HL-60/S4 (cell line): ENCODE results near the gene CALHM2.

Experiments used
- in situ Hi-C: fragments of 300-500 bp; cut with MboI; formaldehyde crosslinking; loops from 2 replicates; pipeline ENCODE4 v1.14.3; 2022; ENCODE audit warnings: low sequenced_read_pairs

CALHM2 gene

DNA sequence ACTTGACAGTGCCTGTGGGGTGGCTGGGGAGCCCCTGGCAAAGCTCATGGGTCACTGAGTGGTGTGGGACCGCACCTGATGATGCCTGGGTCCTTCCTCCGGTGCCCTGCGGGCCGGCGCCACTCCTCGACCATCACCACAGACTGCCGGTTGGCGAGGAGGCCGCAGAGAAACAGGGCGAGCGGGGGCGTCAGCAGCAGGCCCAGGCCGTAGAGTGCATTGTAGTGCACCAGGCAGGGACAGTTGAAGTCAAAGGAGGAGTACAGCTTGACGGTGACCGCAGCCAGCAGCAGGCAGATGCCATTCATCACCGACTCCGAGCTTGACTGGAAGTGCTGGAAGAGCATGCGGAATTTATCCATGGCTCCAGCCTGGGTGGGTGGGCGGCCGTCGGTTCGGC lies 26.5 kb upstream of the CALHM2 start:
- in situ Hi-C loops = loop anchor here (25.0 kb wide), 1 partner anchor 566 kb away; the partner anchor contains the start of gene CNNM2

DNA sequence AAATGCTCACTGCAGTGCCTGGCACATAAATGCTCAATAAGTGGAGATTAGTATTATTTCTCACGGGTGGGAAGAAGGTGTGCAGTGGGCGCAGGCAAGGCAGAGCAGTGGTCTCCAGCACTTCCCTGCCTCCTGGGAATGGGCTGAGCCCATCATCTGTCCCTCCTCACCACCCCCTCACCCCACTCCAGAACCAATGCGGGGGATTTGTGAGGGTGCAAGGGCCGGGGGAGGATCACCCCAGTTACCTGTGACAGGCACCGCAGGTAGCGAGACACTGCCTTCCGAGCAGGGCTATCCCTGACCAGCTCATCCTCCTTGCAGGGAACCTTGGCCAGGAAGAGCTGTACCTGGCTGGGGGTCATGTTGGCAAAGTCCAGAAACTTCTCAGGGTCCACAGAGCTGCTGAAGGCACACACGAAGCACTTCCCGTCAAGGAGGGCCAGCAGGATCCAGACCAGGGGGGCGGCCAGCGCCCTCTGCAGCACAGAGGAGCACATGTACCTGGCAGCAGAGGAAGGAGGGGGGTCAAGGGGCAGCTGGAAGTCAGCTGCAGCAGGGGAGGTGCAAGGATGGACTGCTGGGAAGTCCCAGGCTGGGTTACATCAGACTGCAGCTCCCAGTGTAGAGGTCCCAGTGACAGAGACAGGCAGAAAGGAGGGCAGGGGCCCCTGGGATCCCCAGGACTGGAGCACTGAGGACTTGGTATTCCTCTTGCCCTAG lies 24.0 kb upstream of the CALHM2 start:
- in situ Hi-C loops = loop anchor here (25.0 kb wide), 1 partner anchor 564 kb away; the partner anchor contains the start of gene CNNM2

DNA sequence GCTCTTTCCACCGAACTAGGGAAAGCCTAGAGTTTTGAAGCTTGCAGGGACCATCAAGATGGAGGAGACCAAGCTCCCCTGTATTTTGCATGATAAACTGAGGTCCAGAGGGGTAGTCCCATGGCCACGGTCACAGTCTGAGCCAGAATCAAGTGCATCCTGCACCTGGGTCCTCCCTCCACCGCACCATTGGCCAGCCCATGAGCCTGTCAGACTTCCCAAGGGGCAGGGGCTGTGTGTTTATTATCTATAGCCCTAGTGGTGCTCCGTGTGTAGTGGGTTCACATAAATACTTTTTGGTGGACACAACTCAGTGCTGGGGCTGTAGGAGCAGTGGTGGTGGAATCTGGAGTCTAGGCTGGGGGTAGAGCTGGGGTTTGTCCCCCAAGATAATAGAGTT lies 23.3 kb upstream of the CALHM2 start:
- in situ Hi-C loops = loop anchor here (25.0 kb wide), 1 partner anchor 563 kb away; the partner anchor contains the start of gene CNNM2

DNA sequence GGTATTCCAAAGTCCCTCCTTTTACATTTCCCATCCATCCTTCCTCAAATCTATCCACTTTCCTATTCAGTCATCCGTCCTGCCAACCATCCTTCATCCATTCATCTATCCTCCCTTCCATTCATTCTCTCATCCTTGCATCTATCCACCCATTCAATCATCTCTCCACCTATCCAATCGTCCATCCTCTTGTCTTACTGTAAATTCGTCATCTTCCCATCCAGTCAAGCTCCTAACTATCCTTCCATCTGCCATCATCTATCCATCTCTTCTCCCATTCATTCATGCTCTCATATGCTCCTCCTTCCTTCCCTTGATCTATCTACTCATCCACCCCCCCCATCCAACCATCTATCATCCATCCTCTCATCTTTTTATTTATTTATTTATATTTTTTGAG lies 21.9 kb upstream of the CALHM2 start:
- in situ Hi-C loops = no loop called here

DNA sequence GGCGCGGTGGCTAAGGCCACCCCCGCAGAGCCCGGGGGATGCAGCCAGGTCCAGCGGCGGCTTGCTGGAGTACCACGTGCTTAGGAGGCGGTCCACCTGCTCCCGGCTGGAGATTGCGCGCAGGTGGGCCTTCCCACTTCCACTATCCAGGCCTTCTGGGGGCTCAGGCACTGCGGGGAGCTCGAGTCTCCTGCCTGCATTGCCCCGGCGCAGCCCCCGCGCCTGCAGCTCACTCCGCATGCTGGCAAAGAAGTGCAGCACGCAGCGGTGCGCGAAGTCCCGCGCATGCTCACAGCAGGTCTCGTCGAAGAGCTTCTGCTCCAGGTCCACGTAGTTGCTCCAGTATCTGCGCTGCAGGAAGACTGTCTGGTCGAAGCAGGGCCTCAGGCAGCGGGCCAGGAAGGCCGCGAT lies 21.1 kb upstream of the CALHM2 start:
- in situ Hi-C loops = no loop called here

DNA sequence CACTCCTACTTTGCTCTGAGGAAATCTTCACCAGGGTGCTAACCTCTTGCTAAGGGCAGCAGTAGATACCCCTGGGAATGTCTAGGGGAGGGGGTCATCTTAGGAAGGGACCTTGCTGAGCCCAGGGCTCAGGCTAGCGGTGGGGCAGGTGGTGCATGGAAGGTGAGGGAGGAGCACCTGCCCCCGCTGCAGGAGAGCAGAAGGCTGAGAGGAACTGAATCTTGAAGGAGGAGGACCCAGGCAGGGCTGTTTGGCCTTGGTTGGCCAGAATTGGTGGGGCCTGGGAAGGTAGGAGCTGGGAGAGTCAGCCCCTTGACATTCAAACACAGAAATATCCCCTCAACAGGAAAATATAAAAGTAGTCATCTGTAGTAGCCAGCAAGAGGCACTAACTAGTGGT lies 19.8 kb upstream of the CALHM2 start:
- in situ Hi-C loops = no loop called here

DNA sequence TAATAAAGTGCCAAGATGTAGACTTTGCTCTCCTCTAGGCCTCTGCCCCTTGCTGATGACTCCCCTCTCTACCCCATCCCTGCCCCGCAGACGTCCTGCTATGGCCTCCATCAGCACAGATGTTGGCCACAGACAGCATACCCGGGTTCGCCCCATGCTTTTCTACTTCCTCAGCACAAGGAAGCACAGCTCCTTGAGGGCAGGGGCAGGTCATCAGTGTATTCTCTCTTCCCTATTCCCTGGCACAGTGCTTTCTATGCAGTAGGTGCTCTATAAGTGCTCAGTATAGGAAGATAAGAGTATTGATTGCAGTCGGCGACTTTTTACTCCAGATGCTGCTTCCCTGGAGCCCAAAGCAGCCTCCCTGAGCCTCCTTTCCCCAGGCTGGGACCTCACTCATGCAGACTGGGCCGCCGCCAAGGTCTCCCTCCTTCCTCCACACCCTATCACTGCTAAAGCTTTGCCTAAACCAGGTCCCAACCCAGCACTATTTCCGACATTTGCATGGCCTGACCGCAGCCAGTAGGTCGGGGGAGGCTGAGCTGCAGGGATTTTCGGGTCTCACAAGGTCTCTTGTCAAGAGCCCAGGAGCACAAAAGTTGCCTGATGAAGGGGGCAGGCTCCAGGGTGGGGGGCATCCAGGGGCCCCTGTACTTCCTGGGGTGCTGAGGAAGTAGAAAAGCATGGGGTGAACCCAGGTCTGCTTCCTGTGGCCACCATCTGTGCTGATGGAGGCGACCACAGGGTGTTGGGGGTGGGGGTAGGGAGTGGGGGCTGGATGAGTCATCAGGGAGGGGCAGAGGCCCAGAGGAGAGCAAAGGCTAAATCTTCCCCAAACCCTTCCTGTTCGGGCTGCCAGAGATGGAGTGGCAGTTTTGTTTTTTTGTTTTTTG lies 18.8 kb upstream of the CALHM2 start:
- in situ Hi-C loops = no loop called here

DNA sequence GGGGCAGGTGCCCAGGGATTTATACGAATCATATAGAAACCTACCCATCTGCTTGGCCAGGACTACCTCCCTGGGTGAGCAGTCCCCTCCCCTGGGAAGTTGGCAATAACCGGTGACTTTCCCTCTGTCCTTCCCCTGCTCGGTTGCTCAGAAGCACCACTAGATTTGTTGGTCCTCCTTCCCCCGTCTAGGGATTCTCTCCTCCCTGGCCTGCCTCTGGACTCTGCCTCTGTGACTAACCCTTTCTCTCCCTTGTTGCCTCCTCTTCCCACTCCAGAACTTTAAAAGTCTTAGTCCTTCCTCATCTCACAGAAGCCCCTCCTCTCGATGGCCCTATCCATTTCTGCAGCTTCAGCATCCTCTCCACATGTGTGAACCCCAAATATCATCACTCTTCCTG lies 17.0 kb upstream of the CALHM2 start:
- in situ Hi-C loops = no loop called here

DNA sequence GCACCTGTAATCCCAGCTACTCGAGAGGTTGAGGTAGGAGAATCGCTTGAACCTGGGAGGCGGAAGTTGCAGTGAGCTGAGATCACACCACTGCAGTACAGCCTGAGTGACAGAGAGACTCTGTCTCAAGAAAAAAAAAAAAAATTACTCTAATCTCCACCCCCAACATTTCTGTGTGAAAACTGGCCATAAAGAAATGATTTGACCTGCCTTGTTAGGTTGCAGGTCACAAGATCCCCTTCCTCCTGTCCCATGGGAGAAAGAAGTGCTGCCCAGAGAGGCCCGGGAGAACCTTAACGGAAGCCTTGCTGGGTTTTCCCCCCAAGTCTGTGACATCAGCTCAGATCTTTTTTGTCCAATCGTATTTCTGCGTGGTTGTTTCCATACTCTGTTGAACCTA lies 15.2 kb upstream of the CALHM2 start:
- in situ Hi-C loops = no loop called here

DNA sequence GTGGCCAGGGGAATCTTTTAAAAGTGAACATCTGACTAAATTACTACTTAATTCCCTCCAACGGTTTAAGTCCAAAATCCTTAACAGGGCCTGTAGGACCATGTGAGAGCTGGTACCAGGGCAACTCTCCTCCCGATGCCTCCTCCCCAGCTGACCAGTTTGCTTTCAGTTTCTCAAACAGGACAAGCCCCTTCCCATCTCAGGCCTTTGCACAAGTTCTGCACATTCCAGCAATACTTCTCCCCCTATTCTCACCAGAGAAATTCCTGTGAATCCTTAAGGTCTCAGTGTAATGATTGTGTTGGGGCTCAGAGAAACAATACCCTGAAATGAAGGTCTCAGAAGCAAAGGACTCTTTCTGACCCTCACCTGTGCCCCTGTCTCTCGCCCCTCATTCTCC lies 14.6 kb upstream of the CALHM2 start:
- in situ Hi-C loops = no loop called here

DNA sequence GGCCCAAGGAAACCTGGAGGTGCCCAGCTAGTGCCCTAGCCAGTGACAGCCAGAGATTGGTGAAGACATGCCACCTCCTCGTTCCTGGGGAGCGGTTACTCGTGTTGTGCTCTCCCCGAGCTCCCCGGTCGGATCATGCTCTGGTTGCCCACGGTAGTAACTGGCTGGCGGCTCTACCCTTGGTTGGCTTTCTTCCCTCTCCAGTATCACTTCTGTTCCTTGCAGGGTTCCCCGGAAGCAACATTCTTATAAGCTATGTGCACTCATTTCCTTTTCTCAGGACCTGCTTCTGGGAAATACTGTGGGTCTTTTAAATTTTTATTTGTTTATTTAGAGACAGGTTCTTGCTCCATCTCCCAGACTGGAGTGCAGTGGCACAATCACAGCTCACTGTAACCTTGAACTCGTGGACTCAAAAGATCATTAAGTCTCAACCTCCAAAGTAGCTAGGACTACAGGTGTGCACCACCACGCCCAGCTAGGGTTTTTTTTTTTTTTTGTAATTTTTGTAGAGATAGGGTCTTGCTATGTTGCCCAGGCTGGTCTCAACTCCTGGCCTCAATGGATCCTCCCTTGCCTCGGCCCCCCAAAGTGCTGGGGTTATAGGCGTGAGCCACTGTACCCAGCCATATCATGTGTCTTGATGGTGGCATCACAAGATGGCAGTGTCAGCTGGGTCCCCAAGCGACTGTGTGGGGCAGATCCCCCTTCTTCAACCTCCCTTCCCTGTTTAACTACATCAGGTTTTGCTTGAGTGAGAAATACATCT lies 13.4 kb upstream of the CALHM2 start:
- in situ Hi-C loops = no loop called here

DNA sequence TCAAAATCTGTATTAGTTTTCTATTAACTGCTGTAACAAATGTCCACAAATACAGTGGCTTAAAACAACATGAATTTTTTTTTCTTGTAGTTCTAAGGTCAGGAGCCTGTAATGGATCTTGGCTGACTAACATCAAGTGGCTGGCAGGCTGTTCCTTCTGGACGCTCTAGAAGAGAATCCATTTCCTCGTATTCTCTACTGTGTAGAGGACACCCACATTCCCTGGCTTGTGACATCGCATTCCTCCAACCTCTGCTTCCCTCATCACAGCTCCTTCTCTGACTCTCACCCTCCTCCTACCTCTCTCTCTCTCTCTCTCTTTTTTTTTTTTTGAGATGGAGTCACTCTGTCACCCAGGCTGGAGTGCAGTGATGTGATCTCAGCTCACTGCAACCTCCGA lies 11.3 kb upstream of the CALHM2 start:
- in situ Hi-C loops = no loop called here

DNA sequence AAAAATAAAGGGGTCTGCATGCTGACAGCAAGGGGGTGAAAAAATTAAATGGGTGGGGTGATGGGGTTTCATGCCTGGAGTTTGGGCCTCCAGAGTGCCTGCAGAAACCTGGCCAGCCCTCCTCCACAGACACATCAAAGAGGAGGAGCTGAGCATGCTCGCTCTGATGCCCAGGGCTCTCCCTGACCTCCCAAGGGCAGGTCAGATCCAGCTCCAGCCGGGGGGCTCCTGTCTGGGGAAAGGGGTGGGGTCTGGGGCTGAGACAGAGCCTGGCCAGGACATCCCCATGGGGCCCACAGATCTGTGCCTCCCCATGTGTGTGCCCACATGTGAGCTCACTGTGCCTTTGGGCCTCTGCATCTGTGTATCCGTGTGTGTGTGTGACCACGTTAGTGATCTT lies 7.4 kb upstream of the CALHM2 start:
- in situ Hi-C loops = no loop called here

DNA sequence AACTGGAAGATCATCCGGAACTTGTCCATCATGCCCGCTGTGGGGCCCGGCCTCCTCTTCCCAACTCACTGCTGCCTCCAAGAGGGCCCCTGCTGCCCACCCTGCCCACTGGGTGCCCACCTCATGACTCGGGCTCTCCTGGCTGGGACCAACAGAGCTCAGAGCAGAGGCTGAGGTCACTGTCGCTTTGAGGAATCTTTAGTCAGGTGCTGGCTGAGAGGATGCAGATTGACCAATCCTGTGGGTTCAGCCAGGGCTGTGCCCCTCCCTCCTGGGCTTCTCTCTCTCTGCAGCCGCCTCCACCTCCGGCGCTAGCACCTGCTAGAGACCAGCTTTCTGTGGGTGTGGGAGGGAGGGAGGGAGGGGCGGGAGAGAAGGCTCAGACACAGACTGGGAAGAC lies 6.5 kb upstream of the CALHM2 start, which contains the start of gene CALHM1:
Gene CALHM1 (minus strand): TSS at position 181 of the 400 bp plus-strand sequence. CDS start 149 bp downstream, at position 32.
- in situ Hi-C loops = no loop called here

DNA sequence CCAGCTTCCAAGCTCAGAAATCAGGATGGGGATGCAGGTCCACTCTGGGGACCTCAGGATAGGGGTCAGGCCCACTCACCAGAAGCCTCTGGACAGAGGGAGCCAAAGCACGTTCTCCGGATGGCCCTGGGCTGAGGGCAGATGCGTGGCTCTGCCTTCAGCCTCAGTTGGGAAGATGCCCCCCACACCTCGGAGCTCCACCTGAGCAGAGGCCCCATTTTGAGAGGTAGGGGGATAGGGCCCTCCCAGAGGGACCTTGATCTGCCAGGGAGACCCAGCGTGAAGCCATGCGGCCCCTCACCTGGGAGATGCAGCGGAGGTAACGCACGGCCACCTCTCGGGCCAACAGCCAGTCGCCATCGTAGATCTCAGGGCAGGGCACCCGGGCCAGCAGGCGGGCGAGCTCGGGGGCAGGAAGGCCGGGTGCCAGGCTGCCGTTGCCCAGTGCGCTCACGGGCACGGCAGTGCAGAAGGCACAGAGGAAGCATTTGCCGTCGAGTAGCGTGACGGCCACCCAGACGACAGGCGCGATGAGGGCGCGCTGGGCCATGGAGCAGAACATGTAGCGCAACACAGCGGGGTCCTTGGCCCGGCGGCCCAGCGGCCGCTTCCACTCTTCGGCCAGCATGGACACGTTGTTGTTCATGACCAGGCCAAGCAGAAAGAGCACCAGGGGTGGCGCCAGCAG lies 5.9 kb upstream of the CALHM2 start:
- in situ Hi-C loops = no loop called here

DNA sequence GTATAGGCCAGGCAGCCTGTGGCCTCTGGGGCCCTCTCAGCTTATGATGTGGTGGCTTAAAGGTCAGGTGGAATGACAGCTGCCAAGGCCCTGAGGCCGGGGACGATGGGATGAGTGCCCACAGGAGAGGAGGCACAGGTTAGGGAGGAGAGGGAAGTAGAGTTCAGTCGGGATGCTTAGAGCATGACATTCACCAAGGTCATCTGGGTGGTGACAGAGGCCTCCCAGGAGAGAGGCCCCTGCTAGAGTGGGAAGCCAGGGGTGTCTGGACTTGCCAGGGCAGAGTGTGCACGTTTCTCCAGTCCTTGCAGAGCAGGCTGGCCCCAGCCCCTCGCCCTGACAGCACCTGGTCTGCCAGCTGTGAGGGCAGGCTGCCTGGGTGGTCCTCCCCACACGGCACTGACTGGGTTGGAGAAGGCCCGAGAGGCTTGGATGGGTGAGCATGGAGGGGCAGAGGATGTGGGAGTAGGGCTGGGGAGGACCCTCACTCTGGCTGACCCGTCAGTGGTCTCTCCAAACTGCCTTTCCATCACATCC lies 5.1 kb upstream of the CALHM2 start:
- in situ Hi-C loops = no loop called here

DNA sequence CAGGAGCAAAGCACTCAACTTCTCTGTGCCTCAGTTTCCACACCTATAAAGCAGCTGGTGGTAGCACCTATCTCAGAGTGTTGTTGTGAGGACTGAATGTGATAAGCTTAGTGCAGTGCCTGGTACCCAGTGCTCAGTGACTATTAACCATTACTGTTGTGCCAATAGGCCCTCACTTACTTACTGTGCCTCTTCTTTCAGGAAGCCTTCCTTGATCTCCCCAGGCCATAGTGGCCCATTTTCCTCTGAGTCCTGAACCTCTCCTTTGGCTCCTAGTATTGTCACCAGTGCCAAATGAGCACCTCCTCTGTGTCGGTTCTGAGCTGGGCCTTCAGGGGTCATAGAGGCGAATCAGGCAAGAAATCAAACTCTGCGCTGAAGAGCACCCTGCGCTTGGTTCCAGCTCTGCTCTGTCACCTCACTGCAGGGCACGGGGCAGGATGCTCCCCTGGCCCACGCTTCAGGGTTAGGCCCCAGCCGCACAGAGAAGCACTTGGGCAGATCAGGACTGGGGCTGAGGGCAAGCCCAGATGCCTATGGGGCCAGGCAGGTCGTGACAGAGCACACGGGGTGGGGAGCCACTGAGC lies 4.0 kb upstream of the CALHM2 start:
- in situ Hi-C loops = no loop called here

DNA sequence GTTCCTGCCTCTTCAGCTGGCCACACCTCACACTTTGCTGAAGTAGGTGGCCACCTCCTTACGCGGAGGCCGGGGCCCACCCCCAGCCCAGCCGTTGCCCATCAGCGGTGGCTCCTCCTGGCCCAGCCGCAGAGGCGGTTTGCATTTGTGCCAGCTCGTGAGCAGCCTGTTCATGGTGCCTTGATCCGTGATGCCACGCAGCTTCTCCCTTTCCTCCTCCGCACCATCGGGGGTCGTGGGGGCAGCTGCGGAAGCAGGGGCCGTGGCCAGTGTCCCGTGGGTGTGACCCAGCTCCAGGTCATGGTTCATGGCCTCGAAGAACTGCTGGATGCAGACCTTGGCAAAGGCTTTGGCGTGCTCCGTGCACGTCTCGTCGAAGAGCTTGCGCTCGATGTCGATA lies 3.1 kb upstream of the CALHM2 start:
- in situ Hi-C loops = no loop called here

DNA sequence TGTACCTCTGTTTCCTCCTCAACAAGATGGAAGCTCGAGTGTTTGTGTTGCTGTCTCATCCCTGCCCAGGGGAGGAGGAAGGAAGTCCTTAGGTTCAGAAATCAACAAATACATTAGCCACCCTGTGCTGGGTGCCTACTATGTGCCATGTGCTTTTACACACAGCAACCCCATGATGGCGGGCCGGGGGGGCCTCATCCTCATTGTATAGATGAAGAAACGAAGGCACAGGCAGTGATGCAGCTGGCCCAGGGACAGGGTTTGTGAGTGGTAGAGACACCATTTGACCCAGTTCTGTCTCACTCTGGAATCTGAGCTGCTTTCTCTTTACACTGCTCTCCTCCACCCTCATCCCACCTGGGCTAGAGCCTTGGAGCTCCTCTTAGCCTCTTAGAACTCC lies 1.9 kb upstream of the CALHM2 start:
- in situ Hi-C loops = no loop called here
